ENCODE measurements around the gene TRAPPC3. TPM values are rescaled to one million over a fixed set of nuclear protein-coding genes. Genes with fewer than 3 reads are reported as not detected.

Gene TRAPPC3
- total and polyA plus RNA-seq, 9 of the 15 experiments (the other 6 are each of a cell fraction or from before 2014, with no cell fraction given) = 20.6 to 141 (median 112) TPM

- TF ChIP-seq UBTF (IDR thresholded peaks at IDR 0.05; ENCODE audit: borderline replicate concordance in 1 of 2, low read depth in 2 of 2, low read length in 2 of 2) (no peak), PHTF2 (CRISPR knock-in tag; IDR thresholded peaks at IDR 0.05) (no peak), ZNF224 (CRISPR knock-in tag; IDR thresholded peaks at IDR 0.05) (no peak), ZNF280B (CRISPR knock-in tag; IDR thresholded peaks at IDR 0.05) (no peak), MYNN (IDR thresholded peaks at IDR 0.05) (no peak), MYNN (CRISPR knock-in tag; IDR thresholded peaks at IDR 0.05) (no peak), PRPF4 (IDR thresholded peaks at IDR 0.05; ENCODE audit: insufficient read depth, low read depth, low read length, poor library complexity, severe bottlenecking) (no peak)
Measured at GRCh38 chr1:36143424-36143823, 5.9 kb downstream of the TRAPPC3 start (continued).

- Histone ChIP-seq H3K79me2 (ENCODE audit: control insufficient read depth, insufficient read depth, low read length) (peaks cover 47% of the 10 kb centered on the region), H3K9ac (ENCODE audit: insufficient read depth in 1 of 2, low read depth in 2 of 2, low read length in 2 of 2) (no peak overlapping the region), H3K9me1 (ENCODE audit: control insufficient read depth, insufficient read depth, low read length) (peaks cover 4% of the 10 kb centered on the region), H3K4me1 (replicated peaks in 1 of 2; ENCODE audit: control insufficient read depth in 2 of 2, insufficient read depth in 2 of 2, low read length in 2 of 2) (peaks cover 0 to 3% of the 10 kb centered on the region in 2 experiments; a peak in 1 of 5 replicates), H3K27ac (ENCODE audit: extremely low read depth, low read depth, low read length) (no peak overlapping the region), H4K20me1 (replicated peaks; ENCODE audit: control insufficient read depth, insufficient read depth, low read length) (peaks cover 11% of the 10 kb centered on the region; the same call in 1 of the 2 replicates), H3K36me3 (ENCODE audit: control insufficient read depth, insufficient read depth, low read length) (peaks cover 62% of the 10 kb centered on the region), H2AFZ (ENCODE audit: low read depth, low read length) (no peak overlapping the region), H3K27me3 (ENCODE audit: control insufficient read depth in 2 of 2, insufficient read depth in 2 of 2, low read length in 2 of 2) (no peaks in the 10 kb centered on the region), H3K4me3 (no peak overlapping the region), H3K4me2 (ENCODE audit: insufficient read depth, low read length) (no peak overlapping the region), H3K9me3 (replicated peaks; ENCODE audit: control insufficient read depth, insufficient read depth, low read depth, low read length) (0 out of 2 replicates have a peak, but pooled peaks cover 2% of the 10 kb centered on the region)
- WGBS (ENCODE audit: insufficient coverage, low coverage, missing lambda C conversion rate) = 64% methylated on average over 1 of the region's 1 CpG
- no peak for DNase-seq (ENCODE audit: extremely low read depth in 1 of 4, low spot score in 3 of 4)
- no peak for FAIRE-seq
- in situ Hi-C loops (cut with MboI) = no loop called here
- BruUV-seq (replicated peaks) = no TSS peak
- intact Hi-C loops (cut with micrococcal nuclease) = no loop called here
- ChIA-PET CTCF (ENCODE audit: low intra/inter-chr PET ratio) (interaction anchor here (0.7 kb wide), 1 partner anchor 42 kb away, joined by 5 read pairs; no protein-coding TSS in a partner anchor), POLR2A (interaction anchor here (0.6 to 1.3 kb wide), 6 partner anchors 19 to 121 kb away, joined by 3 to 4 read pairs (median 3); no protein-coding TSS in a partner anchor)
- no peak for ATAC-seq
- TF ChIP-seq SRF (CRISPR knock-in tag; IDR thresholded peaks at IDR 0.05) = 0 out of 4 replicates have a peak, but pooled peaks of 1 of the 2 experiments have one; percentile 25
- TF ChIP-seq, protein P1, sequence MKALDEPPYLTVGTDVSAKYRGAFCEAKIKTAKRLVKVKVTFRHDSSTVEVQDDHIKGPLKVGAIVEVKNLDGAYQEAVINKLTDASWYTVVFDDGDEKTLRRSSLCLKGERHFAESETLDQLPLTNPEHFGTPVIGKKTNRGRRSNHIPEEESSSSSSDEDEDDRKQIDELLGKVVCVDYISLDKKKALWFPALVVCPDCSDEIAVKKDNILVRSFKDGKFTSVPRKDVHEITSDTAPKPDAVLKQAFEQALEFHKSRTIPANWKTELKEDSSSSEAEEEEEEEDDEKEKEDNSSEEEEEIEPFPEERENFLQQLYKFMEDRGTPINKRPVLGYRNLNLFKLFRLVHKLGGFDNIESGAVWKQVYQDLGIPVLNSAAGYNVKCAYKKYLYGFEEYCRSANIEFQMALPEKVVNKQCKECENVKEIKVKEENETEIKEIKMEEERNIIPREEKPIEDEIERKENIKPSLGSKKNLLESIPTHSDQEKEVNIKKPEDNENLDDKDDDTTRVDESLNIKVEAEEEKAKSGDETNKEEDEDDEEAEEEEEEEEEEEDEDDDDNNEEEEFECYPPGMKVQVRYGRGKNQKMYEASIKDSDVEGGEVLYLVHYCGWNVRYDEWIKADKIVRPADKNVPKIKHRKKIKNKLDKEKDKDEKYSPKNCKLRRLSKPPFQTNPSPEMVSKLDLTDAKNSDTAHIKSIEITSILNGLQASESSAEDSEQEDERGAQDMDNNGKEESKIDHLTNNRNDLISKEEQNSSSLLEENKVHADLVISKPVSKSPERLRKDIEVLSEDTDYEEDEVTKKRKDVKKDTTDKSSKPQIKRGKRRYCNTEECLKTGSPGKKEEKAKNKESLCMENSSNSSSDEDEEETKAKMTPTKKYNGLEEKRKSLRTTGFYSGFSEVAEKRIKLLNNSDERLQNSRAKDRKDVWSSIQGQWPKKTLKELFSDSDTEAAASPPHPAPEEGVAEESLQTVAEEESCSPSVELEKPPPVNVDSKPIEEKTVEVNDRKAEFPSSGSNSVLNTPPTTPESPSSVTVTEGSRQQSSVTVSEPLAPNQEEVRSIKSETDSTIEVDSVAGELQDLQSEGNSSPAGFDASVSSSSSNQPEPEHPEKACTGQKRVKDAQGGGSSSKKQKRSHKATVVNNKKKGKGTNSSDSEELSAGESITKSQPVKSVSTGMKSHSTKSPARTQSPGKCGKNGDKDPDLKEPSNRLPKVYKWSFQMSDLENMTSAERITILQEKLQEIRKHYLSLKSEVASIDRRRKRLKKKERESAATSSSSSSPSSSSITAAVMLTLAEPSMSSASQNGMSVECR (CRISPR knock-in tag; IDR thresholded peaks at IDR 0.05) = no peak
- TF ChIP-seq, protein P2, sequence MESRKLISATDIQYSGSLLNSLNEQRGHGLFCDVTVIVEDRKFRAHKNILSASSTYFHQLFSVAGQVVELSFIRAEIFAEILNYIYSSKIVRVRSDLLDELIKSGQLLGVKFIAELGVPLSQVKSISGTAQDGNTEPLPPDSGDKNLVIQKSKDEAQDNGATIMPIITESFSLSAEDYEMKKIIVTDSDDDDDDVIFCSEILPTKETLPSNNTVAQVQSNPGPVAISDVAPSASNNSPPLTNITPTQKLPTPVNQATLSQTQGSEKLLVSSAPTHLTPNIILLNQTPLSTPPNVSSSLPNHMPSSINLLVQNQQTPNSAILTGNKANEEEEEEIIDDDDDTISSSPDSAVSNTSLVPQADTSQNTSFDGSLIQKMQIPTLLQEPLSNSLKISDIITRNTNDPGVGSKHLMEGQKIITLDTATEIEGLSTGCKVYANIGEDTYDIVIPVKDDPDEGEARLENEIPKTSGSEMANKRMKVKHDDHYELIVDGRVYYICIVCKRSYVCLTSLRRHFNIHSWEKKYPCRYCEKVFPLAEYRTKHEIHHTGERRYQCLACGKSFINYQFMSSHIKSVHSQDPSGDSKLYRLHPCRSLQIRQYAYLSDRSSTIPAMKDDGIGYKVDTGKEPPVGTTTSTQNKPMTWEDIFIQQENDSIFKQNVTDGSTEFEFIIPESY (CRISPR knock-in tag; IDR thresholded peaks at IDR 0.05) = no peak
Measured at GRCh38 chr1:36142121-36142520, 7.2 kb downstream of the TRAPPC3 start.

All from K562 (cell line).